Mucosa of gallbladder (tissue), 1 donor: ENCODE measurements around the gene SLITRK6. TPM values are rescaled to one million over a fixed set of nuclear protein-coding genes. Genes with fewer than 3 reads are reported as not detected.
"Not testable (repeated sequence)": the region's sequence is repeated elsewhere in the genome, so short reads cannot be mapped to it uniquely, and the experiment has no call there.

ENCODE experiments used
- DNase-seq: peaks from one replicate; pipeline ENCODE4 v3.0.0-alpha.2; 2020; ENCODE audit warnings: low spot score
- total RNA-seq: library from RNA; stranded (reverse); gene quantifications from one replicate; pipeline ENCODE4 v1.2.1, GENCODE V29; 2021
- donor health status: DM: no; HTN: no; CAD: no.

The SLITRK6 gene
- 3.8 TPM for total RNA-seq

GRCh38 chr13:85799097-85799582 is at the start of gene SLITRK6:
Gene SLITRK6, minus strand, starts transcription at chr13:85799419. Its CDS starts 2,911 bp downstream, at chr13:85796508.
- no peak for DNase-seq

DNA sequence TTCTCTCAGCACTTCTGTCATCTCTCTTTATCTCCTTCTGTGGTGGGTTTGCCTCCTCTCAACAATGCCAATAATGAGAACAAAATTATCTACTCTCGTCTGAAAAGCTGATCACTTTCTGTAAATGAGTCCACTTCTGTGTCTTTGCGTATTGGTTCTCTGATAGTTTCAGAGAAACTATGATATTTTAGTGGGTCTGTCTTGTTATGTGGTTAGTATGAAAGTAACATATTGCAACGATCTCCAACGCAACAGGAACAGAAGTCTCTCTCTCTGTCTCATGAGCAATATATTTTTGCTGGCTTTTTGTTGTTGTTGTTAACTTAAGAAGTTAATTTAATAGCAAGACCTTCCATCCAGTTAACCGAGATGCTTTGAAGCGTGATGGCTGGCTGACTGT is 47.8 kb upstream of the SLITRK6 start:
- DNase-seq, result no peak

- no peak for DNase-seq
Measured at GRCh38 chr13:85841427-85841826, 42.2 kb upstream of the SLITRK6 start.

DNA sequence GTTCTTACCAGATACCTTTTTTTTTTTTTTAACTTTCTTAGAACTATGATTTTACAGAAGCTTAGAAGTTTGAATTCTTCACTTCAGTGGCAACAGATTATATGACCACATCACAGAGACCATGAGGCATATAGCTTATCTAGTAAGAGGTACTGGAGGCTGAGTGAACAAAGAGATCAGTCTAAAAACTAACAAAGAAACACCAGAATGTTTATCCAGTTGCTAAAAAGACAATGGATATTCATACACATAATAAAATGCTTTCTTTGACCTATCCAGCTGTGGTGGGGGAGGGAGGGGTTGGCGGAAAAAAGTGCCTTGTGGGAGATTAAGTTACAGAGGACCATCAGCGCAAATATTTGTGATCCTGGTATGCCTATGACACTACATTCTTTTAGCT is 34.7 kb upstream of the SLITRK6 start:
- DNase-seq, result no peak

GRCh38 chr13:85828094-85828684 is 29.0 kb upstream of the SLITRK6 start:
- DNase-seq, result no peak

DNA sequence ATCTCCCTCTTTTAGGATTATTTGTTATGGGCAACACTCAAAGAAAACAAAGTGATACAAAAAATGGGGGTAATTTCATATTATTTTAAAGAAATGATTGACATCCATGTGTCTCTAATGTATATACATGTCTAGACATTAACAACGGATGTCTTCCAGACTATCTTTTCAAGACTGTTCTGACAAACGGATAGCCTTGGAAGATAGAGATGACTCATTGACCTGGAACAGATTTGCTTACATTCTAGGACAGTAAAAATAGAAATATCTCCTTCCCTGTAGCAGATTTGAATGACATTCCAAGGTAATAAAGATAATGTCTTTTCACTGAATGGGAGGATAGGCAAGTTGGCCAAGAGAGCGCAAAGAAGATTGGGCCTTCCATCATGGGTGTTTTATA is 26.2 kb upstream of the SLITRK6 start:
- no peak for DNase-seq

DNA sequence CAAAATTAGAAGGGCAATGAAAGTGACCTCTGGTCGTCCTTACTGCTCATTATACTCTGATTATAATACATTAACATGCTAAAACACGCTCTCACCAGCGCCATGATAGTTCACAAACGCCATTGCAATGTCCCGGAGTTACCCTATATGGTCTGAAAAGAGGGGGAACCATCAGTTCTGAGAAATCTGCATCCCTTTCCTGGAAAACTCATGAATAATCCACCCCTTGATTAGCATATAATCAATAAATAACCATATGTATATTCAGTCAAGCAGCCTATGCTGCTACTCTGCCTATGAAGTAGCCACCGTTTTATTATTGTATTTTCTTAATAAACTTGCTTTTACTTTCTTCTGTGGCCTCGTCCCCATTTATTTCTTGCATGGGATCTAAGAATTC is 24.6 kb upstream of the SLITRK6 start:
- DNase-seq, result no peak

DNA sequence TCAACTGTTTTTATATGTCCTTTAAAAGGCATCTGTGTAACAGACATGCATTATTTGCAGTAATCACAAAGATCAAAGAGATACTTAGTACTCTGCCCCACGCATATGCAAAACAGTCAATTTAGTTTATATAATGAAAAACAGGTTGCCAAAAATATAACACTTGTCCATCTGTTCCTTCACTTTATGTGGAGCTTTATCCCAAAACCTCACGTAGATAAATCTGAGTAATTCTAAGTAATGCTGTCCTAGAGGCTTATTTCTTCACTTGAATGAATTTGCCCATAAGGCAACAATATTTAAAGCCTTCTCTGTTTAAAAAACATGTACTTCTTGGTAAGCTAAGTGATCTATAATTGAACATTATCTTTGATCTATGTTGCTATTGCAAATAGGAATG is 20.3 kb upstream of the SLITRK6 start:
- no peak for DNase-seq

GRCh38 chr13:85816413-85816812 is 17.2 kb upstream of the SLITRK6 start:
- DNase-seq, result no peak

DNA sequence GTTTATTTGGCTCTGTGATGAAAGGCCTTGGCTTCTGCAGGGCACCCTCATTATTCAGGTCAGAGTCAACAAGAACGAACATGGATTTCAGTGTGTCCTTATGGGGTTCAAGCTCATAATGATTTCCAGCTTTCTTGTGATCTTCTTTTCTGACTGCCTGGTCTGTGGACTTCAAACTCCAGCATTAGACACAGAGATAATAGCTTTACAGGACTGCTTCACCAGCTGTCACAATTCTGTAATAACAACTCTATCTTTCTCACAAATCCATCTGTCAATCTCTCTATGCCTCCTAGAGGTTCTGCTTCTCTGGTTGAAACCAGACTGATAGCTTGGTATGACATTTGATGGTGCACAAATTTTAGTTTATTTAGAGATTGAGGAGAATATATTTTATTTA is 13.1 kb upstream of the SLITRK6 start:
- DNase-seq, result no peak

- DNase-seq, result no peak
Measured at GRCh38 chr13:85808811-85809210, 9.6 kb upstream of the SLITRK6 start.

GRCh38 chr13:85806553-85807175 is 7.4 kb upstream of the SLITRK6 start:
- DNase-seq, result no peak

- no peak for DNase-seq
Measured at GRCh38 chr13:85798556-85798955, 663 bp downstream of the SLITRK6 start.

DNA sequence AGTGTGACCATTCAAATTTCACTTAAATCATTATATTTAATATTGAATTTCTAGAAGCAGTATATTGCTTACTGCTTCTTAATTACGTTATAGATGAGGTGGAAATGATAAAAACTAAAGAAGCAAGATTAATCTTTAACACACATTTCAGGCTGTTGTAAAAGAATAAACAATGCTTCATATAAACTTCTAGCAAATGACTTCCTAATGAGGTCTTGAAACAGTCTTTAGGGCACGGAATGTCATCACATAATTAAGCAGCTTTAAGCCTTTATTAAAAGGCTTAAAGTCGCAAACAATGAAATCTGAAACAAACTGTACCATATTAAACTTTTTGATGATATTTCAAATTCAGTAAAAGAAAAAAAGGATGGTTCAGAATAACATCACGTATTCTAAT is 1.9 kb downstream of the SLITRK6 start:
- no peak for DNase-seq

GRCh38 chr13:85785205-85785604 is 14.0 kb downstream of the SLITRK6 start:
- DNase-seq, result no peak

GRCh38 chr13:85772367-85772766 is 26.9 kb downstream of the SLITRK6 start:
- no peak for DNase-seq

GRCh38 chr13:85771856-85772255 is 27.4 kb downstream of the SLITRK6 start:
- DNase-seq, result no peak

DNA sequence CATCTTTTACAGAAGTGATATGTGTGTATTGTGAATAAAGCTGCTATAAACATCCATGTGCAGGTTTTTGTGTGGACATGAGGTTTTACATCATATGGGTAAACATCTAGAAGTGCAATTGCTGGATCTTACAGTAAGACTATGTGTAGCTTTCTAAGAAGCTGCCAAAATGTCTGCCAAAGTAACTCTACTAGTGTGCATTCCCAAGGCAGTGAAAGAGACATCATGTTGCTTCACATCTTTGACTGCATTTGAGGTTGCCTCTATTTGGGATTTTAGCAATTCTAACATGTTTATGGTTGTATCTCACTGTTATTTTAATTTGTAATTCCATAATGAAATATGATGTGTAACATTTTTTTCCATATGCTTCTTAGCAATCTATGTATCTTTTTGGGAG is 30.3 kb downstream of the SLITRK6 start:
- DNase-seq, result no peak

DNA sequence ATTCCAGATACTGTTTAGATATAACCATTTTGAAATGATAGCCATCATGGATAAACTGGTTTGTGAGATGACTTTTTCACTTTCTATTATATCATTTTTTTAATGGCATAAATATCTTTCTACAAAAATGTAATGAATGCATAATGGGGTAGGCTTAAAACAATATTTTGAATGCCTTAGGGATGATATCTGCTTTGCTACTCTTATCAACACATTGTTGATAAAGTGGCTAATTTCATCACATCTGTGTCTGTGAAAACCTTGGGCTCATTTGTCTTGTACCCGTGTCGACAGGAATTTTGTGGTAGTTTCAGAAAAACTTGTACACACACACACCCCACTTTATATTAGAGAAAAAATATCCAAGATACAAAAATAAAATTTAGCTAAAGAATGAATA is 44.1 kb downstream of the SLITRK6 start:
- DNase-seq, result no peak

- DNase-seq, result not testable (repeated sequence)
Measured at GRCh38 chr13:85743201-85743770, 55.9 kb downstream of the SLITRK6 start.
